ENCODE measurements around the gene NELFB. TPM values are rescaled to one million over a fixed set of nuclear protein-coding genes. Genes with fewer than 3 reads are reported as not detected.

NELFB gene
- total RNA-seq, 1 donor from 2014 or later = 55.3 TPM

DNA sequence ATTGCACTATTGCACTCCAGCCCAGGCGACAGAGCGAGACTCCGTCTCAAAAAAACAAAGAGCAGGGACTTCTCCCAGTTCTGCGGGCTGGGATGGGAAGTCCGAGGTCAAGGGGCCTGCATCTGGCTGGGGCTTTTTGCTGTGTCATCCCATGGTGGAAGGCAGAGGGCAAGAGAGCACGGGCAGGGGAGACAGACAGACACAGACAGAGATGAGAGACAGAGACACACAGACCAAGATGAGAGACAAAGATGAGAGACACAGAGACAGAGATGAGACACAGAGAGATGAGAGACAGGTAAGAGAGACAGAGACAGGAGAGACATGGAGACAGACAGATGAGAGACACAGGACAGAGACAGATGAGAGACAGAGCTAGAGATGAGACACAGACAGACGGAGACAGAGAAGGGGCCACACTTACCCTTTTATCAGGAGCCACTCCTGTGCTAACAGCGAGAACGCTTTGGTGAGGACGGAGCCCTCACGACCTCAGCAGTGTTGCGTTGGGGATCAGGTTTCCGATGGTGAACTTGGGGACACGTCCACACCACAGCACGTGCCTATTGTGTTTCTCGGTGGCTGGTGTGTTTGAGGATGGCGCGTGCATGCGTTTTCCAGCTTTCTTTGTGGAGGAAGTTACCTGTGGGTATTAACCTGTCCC is 13.5 kb downstream of the NELFB start:
- peak; percentile 72 for DNase-seq

DNA sequence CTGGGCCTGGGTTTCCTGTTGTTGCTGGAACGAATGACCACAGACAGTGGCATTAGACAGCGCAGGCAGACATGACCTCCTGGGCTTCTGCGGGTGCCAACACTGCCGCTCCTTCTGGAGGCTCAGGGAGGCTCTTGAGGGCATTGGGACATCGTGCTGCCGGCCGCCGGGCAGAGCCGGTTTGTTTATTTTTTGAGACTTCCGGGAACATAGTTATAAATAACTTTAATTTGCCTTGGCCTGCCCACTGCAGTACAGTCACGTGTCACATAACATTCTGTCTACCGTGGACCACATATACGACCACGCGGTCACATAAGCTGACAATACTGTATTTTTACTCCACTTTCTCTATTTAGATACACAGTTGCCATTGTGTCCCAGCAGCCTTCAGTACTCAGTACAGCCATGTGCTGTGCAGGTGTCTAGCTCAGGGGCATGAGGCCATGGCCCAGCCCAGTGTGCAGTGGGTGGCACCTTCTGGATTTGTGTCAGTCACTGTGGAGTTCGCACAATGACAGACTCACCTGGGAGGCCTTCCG is 14.2 kb downstream of the NELFB start:
- peak; percentile 63 for DNase-seq

DNA sequence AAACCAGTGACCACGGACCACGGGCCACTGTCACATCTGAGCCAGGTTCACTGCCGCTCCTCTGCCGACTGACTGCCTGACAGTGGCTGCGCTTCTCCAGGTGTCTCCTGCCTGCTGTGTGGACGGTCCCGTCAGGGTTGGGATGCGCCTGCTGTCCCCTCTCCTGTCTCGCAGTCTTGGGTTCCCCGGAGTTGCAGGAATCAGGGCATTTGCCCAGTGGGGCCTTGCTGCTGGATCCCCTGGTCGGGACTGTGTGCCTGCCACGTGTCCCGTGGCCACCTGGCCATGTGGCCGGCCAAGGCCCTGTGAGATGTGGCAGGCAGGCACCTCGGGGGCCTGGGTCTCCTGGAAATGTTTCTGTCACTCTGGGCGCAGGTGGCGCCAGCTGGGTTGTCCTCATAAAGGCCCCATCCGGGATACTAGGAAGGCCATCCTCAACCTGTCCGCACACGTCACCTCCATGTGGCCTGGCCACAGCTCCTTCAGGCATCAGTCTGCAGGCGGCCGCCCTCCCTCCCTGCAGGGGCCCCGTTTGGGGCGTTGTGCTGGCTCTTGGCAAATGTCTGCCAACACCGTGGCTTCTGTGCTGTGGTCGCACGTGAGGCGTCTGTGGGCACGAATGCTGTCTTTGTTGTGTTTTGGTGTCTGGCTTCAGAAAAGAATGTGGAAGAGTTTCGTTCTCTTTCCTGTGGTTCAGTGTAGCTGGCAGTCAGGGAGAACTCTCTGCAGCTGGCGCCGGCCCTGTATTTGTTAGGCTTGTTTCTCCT is 16.0 kb downstream of the NELFB start:
- no peak for DNase-seq

- no peak for DNase-seq
Observed at GRCh38 chr9:137271696-137272076, 16.6 kb downstream of the NELFB start.

- DNase-seq = no peak
Observed at GRCh38 chr9:137272241-137273094, 17.3 kb downstream of the NELFB start.

DNA sequence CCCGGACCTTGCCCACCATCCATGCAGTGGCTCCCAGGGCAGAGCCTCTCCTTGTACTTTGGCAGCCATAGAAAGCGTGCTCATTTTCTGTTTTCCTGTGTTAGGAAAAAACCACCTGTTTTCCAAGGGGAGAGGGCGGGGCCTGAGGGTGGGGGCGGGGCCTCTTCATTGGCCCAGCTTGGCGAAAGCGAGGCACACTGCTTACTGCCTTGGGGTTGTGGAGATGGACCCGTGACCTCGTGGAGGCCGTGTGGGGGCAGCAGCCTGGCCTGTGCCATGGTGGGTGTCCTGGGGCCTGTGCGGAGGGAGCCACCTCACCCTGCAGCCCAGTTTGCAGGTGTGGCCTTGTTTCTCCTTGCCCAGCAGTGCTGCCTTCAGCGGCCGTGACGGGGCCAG is 18.0 kb downstream of the NELFB start:
- DNase-seq = no peak

DNA sequence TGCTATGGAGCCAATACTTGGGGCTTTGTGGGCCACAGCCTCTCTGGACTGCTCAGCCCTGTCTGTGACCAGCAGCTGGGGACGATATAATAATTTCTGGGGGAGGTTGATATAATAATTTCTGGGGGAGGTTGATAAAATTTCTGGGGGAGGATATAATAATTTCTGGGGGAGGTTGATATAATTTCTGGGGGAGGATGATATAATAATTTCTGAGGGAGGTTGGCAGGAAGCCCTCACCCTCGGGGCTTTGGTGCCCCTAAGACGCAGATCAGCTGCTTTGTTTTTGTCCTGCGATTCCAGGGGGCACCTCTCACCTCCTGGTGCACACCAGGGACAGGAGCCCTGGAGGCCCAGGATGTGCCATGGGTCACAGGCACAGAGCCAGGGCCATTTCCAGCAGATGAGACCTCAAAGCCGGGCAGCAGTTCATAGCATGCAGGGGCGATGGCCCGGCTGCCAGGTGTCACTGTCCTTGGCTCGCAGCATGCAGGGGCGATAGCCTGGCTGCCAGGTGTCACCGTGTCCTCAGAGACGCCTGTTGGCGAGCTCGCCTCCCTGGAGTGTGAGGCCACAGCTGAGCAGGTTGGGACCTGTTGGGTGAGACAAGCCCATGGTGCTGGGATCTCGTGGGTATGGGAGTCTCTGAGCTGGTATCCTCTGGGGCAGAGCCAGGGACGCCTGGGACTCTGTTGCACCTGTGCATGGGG is 18.6 kb downstream of the NELFB start:
- DNase-seq = no peak

- no peak for DNase-seq
Observed at GRCh38 chr9:137275203-137275587, 20.1 kb downstream of the NELFB start.

- DNase-seq = no peak
Observed at GRCh38 chr9:137275588-137276472, 20.7 kb downstream of the NELFB start.

DNA sequence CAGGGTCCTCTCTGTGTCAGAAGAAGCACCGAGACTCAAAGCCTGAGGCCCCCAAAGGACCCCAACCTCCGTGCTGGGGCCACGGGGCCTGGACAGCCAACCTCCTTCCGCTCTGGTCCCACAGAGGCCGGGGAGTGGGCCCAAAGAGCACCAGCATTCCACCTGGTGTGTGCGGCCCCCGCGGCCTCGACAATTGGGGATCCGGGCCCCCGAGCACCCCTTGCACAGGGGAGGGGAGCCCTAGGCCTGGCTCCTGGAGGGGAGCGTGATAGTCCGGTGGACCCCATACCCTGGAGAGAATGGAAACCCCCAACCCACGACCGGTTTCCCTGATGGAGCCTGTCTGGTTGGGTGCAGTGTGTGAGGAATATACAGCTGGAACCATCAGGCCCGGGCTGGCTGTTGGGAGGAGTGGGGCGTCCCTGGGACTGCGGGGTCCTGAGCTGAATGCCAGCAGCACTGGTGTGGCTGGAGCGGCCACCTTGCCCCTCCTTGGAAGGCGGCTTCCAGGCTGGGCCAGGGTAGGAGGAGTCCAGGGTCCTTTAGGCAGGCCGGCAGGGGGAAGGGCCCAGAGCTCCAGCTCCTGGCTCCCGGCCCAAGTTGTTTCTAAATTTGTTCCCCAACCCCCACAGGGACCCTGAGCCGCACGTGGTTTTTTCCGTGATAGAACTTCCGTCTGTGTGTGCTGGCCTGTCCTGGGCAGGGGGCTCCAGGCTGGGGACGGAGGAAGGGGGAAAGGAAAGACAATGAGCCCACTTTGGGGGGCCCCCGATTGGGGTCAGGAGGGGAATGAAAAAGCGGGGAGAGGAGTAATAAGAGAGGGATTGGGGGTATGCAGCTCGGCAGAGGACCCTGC is 21.6 kb downstream of the NELFB start:
- DNase-seq = peak; percentile 61

- peak; percentile 95 for DNase-seq
Observed at GRCh38 chr9:137277329-137278041, 22.4 kb downstream of the NELFB start, which contains the start of gene TOR4A. Gene TOR4A, plus strand, starts transcription at chr9:137277726. Its CDS starts 964 bp downstream, at chr9:137278690.

DNA sequence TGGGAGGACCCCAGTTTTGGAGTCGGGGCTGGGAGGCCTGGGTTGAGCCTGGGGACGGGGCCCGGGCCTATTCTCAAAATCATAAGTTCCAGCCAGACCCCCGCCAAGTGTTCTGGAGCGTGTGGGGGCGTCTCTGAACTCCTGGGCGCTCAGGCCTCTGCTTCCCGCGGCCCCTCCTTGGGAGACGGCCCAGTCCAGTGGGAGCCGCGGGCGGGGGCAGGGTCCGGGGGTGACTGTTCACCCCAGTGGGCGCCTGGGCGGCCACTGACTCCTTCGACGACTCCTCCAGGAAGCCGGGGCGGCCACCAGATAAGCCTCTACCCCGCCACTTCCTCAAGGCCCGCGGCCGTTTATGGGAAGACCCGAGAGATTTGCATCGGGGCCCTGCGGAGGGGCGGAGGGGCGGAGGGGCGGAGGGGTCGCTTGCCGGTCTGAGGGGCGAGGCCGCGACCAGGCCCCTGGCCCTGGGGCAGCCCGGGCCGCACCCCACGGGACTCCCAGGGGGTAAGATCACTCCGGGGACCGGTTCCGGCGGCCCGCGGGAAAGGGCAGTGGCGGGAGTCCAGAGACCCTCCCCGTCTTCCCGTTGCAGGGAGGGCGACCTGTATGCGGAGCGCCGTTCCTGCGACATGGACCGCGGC is 23.1 kb downstream of the NELFB start:
- DNase-seq = peak; percentile 48

DNA sequence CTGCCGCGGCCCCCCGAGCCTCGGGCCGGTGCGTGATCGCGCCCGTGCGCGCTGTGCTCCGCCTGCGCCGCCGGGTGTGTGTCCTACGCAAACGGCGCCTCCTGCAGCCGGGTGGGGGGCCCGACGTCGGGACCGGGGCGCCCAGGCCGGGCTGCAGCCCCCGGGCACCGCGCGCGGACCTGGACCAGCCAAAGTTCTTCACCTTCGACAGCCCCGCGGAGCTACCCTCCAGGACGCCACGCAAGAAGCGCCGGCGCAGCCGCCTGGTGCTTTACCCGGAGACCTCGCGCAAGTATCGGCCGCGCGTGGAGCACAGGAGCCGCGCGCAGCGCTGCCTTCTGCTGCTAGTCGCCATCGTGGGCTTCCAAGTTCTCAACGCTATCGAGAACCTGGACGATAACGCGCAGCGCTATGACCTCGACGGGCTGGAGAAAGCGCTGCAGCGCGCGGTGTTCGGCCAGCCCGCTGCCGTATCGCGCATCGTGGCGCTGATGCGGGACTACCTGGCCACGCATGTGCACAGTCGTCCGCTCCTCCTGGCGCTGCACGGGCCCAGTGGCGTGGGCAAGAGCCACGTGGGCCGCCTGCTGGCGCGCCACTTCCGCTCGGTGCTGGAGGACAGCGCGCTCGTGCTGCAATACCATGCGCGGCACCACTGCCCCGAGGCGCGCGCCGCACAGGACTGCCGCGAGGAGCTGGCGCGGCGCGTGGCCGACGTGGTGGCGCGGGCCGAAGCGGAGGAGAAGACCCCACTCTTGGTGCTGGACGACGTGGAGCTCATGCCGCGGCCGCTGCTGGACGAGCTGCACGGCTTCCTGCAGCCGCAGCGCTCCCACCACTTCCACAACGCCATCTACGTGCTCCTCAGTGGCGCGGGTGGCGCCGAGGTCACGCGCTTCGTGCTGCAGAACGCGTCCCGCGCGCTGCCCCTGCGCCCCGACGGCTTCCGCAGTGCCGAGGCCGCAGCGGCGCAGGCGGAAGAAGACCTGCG is 23.9 kb downstream of the NELFB start:
- no peak for DNase-seq

DNA sequence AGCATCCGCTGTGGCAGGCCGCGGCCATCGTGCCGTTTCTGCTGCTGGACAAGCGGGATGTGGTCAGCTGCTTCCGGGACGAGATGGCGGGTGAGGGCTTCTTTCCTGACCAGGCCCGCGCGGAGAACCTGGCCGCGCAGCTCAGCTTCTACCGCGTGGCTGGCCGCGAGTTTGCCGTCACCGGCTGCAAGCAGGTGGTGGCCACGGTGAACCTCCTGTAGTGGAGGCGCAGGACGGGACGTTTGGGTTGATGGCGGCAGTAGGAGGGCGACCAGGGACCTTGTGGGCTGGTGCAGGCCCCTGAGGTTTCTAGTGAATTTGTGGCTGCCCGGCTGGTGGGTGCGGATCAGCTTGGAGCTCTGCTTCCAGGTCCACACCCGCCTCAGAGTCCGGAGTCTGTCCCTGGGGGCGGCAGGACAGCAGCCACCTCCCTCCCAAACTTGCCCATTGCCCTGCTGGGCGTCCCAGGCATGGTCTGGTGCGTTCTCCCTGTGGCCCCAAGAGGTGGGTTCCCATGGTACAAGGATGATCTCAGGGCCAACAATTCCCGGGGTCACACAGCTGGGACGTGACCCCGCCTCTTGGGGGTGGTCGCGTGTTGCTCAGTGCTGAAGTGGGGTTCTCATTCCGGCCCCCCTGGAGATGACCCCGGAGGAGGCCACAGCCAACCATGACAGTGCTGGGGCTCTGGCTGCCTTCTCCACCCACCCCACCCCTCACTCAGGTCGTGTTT is 24.8 kb downstream of the NELFB start:
- no peak for DNase-seq

DNA sequence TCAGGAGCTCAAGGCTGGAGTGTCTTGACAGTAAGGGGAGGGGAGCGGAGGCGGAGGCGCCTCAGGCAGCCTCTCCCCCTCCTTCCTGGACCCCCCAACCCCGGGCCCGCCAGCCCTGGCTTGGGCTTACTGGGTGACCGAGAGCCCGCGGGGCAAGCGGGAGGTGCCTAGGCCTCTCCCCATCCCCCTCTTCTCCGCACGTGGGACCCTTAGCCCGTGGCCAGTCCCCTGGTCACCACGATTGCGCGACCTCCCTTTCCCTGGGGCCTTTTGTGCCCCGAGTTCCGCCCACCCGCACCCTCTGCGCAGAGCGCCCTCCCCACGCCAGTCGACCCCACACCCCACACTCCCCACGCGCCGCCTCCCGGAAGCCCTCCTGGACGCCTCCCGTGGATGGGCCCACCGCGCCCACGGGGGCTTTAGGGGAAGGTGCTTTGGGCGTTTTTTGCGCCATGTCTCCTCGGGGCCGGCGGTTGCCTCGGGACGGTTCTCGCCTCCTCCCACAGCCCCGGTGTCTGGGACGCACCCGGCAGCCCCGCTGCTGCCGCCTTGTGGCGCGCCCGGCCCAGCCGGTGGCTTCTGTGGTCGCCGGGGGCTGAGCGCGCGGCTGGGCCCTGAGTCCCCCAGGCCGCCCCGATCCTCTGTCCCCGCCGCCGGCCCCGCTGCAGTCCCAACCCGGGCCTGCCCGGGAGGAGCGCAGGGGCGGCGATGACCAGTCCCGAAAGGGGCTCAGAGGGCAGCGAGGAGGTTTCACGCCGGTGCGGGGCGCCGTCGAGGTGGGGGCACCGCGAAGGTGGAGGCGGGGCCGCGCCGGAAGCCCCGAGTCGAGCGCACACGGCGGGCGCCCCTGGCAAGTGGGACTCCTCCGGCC is 25.6 kb downstream of the NELFB start:
- DNase-seq = peak; percentile 65

Data from dermis blood vessel endothelial cell (primary cell).